HCT116 (cell line): Measurements from ENCODE around the gene FAR2. TPM values are rescaled to one million over a fixed set of nuclear protein-coding genes. Genes with fewer than 3 reads are reported as not detected.

Experiments
- ATAC-seq: fragments of 200-7000 bp; cut with Tn5 transposase; 2 replicates; pipeline ENCODE4 v1.9.1; 2020; ENCODE audit warnings: mild to moderate bottlenecking, moderate library complexity
- BruUV-seq: library from RNA; stranded (reverse); fragments of 400-500 nt; replicated peaks from 2 replicates; lab custom pipeline; 2021; lab: Mats Ljungman, UMichigan
- CTCF ChIA-PET: fragments of 300-600 bp; sonication (Branson Sonifier 250); formaldehyde crosslinking; loops from one replicate; lab custom pipeline; 2021; ENCODE audit warnings: antibody characterized with exemption; lab: Charles Lee
- POLR2A ChIA-PET: fragments of 300-600, 350-600 bp; sonication (Branson Sonifier 250); formaldehyde crosslinking; loops from one replicate; lab custom pipeline; 2021; ENCODE audit warnings: antibody characterized with exemption; lab: Charles Lee
- RAD21 ChIA-PET, 2 experiments: fragments of 300-600 bp; sonication (Branson Sonifier 250); formaldehyde crosslinking; loops; one replicate each; lab custom pipeline; 2023; ENCODE audit warnings: low total read pairs in 2 of 2; ENCODE audit not compliant: uncharacterized antibody in 2 of 2, unreplicated experiment in 2 of 2, low non-redundant PET in 1 of 2; lab: Charles Lee
- DNase-seq: peaks from one replicate; pipeline ENCODE4 v3.0.0-alpha.2; 2010; ENCODE audit warnings: low read depth, low spot score
- H2AFZ ChIP-seq: fragments of 200-600 bp; shearing (Covaris generic), sonication (generic); 2 replicates; pipeline ENCODE4 v1.6.1; 2017; ENCODE audit warnings: low read depth, mixed run types, mixed read lengths, antibody characterized with exemption, low read length; ENCODE audit not compliant: poor library complexity, severe bottlenecking
- H3K27ac ChIP-seq: 2 replicates; pipeline ENCODE4 v1.5.1; 2012; ENCODE audit warnings: low read depth, low read length
- H3K27me3 ChIP-seq: fragments of 200-600 bp; sonication (generic); 2 replicates; pipeline ENCODE4 v1.6.1; 2016; ENCODE audit warnings: mixed run types, low read length, mixed read lengths; ENCODE audit not compliant: insufficient read depth
- H3K36me3 ChIP-seq, 2 experiments: fragments of 200-500 bp in 1 of 2; fragments of 200-600 bp in 1 of 2; sonication (Bioruptor generic) in 1 of 2; sonication (generic) in 1 of 2; 2 replicates each; pipeline versions ENCODE4 v1.5.1 to v1.6.1; 2014 to 2016; ENCODE audit warnings: low read length in 2 of 2, inconsistent platforms in 1 of 2, mixed read lengths in 1 of 2, mixed run types in 1 of 2; ENCODE audit not compliant: insufficient read depth in 2 of 2, control insufficient read depth in 1 of 2
- H3K4me1 ChIP-seq, 2 experiments: fragments of 200-600 bp in 1 of 2; sonication (generic) in 1 of 2; 2 replicates each; pipeline versions ENCODE4 v1.5.1 to v1.6.1; 2012 to 2017; ENCODE audit warnings: low read length in 2 of 2, inconsistent platforms in 1 of 2, mild to moderate bottlenecking in 1 of 2, mixed read lengths in 1 of 2, mixed run types in 1 of 2, moderate library complexity in 1 of 2; ENCODE audit not compliant: insufficient read depth in 2 of 2, control insufficient read depth in 1 of 2
- H3K4me2 ChIP-seq: fragments of 200-600 bp; sonication (generic); 2 replicates; pipeline ENCODE4 v1.6.1; 2017; ENCODE audit warnings: mixed run types, low read length, mixed read lengths
- H3K4me3 ChIP-seq, 2 experiments: fragments of 200-600 bp in 1 of 2; sonication (generic) in 1 of 2; replicated peaks in 1 of 2; 2 replicates each; pipeline ENCODE4 v1.5.1; 2011 to 2016; ENCODE audit warnings: low read length in 2 of 2, control low read depth in 1 of 2, low read depth in 1 of 2, mild to moderate bottlenecking in 1 of 2, mixed read lengths in 1 of 2, mixed run types in 1 of 2
- H3K79me2 ChIP-seq: fragments of 200-600 bp; sonication (generic); 2 replicates; pipeline ENCODE4 v1.6.1; 2017; ENCODE audit warnings: mild to moderate bottlenecking, mixed run types, low read length, moderate library complexity, mixed read lengths; ENCODE audit not compliant: insufficient read depth
- H3K9ac ChIP-seq: fragments of 200-600 bp; sonication (generic); 2 replicates; pipeline ENCODE4 v1.6.1; 2016; ENCODE audit warnings: low read length, mixed read lengths
- H3K9me2 ChIP-seq: fragments of 200-600 bp; sonication (generic), shearing (Covaris generic); 2 replicates; pipeline ENCODE4 v1.6.1; 2017; ENCODE audit warnings: mixed run types, mild to moderate bottlenecking, moderate library complexity; ENCODE audit not compliant: insufficient read depth
- H3K9me3 ChIP-seq, 2 experiments: fragments of 200-500 bp in 1 of 2; fragments of 200-600 bp in 1 of 2; sonication (Bioruptor generic) in 1 of 2; sonication (generic) in 1 of 2; 2 replicates each; pipeline ENCODE4 v1.6.1; 2014 to 2017; ENCODE audit warnings: low read length in 2 of 2, mixed read lengths in 2 of 2, inconsistent platforms in 1 of 2, low read depth in 1 of 2, mild to moderate bottlenecking in 1 of 2, mixed run types in 1 of 2, moderate library complexity in 1 of 2; ENCODE audit not compliant: control insufficient read depth in 1 of 2, insufficient read depth in 1 of 2
- H4K20me1 ChIP-seq: fragments of 200-600 bp; sonication (generic), shearing (Covaris generic); 2 replicates; pipeline ENCODE4 v1.6.1; 2017; ENCODE audit warnings: mixed run types, mild to moderate bottlenecking, moderate library complexity; ENCODE audit not compliant: insufficient read depth
- ATF3 ChIP-seq: IDR thresholded peaks from 2 replicates; pipeline ENCODE4 v1.6.1; 2012
- CBX3 ChIP-seq: IDR thresholded peaks from 2 replicates; pipeline ENCODE4 v1.6.1; 2012; ENCODE audit warnings: low read depth
- CEBPB ChIP-seq: IDR thresholded peaks from 2 replicates; pipeline ENCODE4 v1.6.1; 2012; ENCODE audit warnings: low read depth
- CTCF ChIP-seq, 3 experiments: fragments of 200-600 bp in 1 of 3; sonication (generic) in 1 of 3; IDR thresholded peaks in 2 of 3; conservative IDR thresholded peaks in 1 of 3; 2 replicates each; pipeline ENCODE4 v1.5.1; 2012 to 2017; ENCODE audit warnings: low read depth in 2 of 3, low read length in 2 of 3, antibody characterized with exemption in 1 of 3, borderline replicate concordance in 1 of 3, control low read depth in 1 of 3, mild to moderate bottlenecking in 1 of 3, mixed read lengths in 1 of 3, mixed run types in 1 of 3, moderate library complexity in 1 of 3; ENCODE audit not compliant: insufficient read depth in 1 of 3
- EGR1 ChIP-seq: IDR thresholded peaks from 2 replicates; pipeline ENCODE4 v1.6.1; 2012; ENCODE audit warnings: low read depth
- FOSL1 ChIP-seq: IDR thresholded peaks from 2 replicates; pipeline ENCODE4 v1.6.1; 2012; ENCODE audit warnings: low read depth
- JUND ChIP-seq: IDR thresholded peaks from 2 replicates; pipeline ENCODE4 v1.6.1; 2012
- MAX ChIP-seq: IDR thresholded peaks from 2 replicates; pipeline ENCODE4 v1.6.1; 2012
- POLR2AphosphoS5 ChIP-seq: IDR thresholded peaks from 2 replicates; pipeline ENCODE4 v1.6.1; 2011; ENCODE audit warnings: mild to moderate bottlenecking, low read depth, low read length, moderate library complexity
- RAD21 ChIP-seq: IDR thresholded peaks from 2 replicates; pipeline ENCODE4 v1.6.1; 2012; ENCODE audit warnings: low read depth, mild to moderate bottlenecking
- SIN3A ChIP-seq: IDR thresholded peaks from 2 replicates; pipeline ENCODE4 v1.6.1; 2012; ENCODE audit warnings: low read depth
- SP1 ChIP-seq: IDR thresholded peaks from 2 replicates; pipeline ENCODE4 v1.6.1; 2012; ENCODE audit warnings: low read depth
- SRF ChIP-seq: IDR thresholded peaks from 2 replicates; pipeline ENCODE4 v1.6.1; 2012; ENCODE audit warnings: low read depth
- YY1 ChIP-seq: IDR thresholded peaks from 2 replicates; pipeline ENCODE4 v1.6.1; 2011; ENCODE audit warnings: low read length, low read depth, moderate library complexity, mild to moderate bottlenecking; ENCODE audit not compliant: insufficient replicate concordance; ENCODE audit errors: extremely low read depth
- ZBTB33 ChIP-seq: IDR thresholded peaks from 2 replicates; pipeline ENCODE4 v1.6.1; 2011; ENCODE audit warnings: mild to moderate bottlenecking, low read length, moderate library complexity; ENCODE audit not compliant: insufficient replicate concordance; ENCODE audit errors: extremely low read depth
- ZNF274 ChIP-seq: fragments of 200-500 bp; sonication (Bioruptor generic); IDR thresholded peaks from 2 replicates; pipeline ENCODE4 v1.6.1; 2014; ENCODE audit warnings: mild to moderate bottlenecking, low read depth, low read length, inconsistent platforms
- intact Hi-C: fragments of 100-400 bp; cut with micrococcal nuclease; formaldehyde crosslinking; loops from 2 replicates; pipeline ENCODE4 v1.10.0; 2022
- total RNA-seq: library from RNA; stranded (reverse); gene quantifications from one replicate; pipeline ENCODE4 v1.2.1, GENCODE V29; 2021; ENCODE audit not compliant: unreplicated experiment

The FAR2 gene
- total RNA-seq, 1 experiment from 2014 or later: 9.7 TPM

- H3K4me1 ChIP-seq: no peaks in the 10 kb centered on the region
- no peaks in the 10 kb centered on the region for H3K9me3 ChIP-seq
- no peak overlapping the region for H3K4me3 ChIP-seq
- no peak overlapping the region for H2AFZ ChIP-seq
- H3K9me2 ChIP-seq: no peaks in the 10 kb centered on the region
- BruUV-seq: no TSS peak
- H3K4me2 ChIP-seq: no peak overlapping the region
- no peaks in the 10 kb centered on the region for H3K27me3 ChIP-seq
- TF ChIP-seq ATF3 (no peak), JUND (no peak), SIN3A (no peak), CEBPB (no peak)
- H3K36me3 ChIP-seq: no peaks in the 10 kb centered on the region
- CTCF ChIA-PET: interaction anchor here (1.1 to 1.8 kb wide), 2 partner anchors 11 to 211 kb away, joined by 4 to 7 read pairs; no protein-coding TSS in a partner anchor
- no peak overlapping the region for H3K27ac ChIP-seq
- intact Hi-C loops: loop anchor here (10.0 kb wide), 1 partner anchor 828 kb away; no protein-coding TSS in a partner anchor
- no peak overlapping the region for H3K9ac ChIP-seq
- POLR2A ChIA-PET: no interaction called here
- H3K79me2 ChIP-seq: no peaks in the 10 kb centered on the region
- no peak for ATAC-seq
- H4K20me1 ChIP-seq: no peaks in the 10 kb centered on the region
- RAD21 ChIA-PET: no interaction called here
- no peak for DNase-seq
These were observed 157.6 kb downstream of the FAR2 start for GRCh38 chr12:29306682-29307081.

- no peaks in the 10 kb centered on the region for H3K79me2 ChIP-seq
- intact Hi-C loops: loop anchor here (1.0 to 10.0 kb wide), 2 partner anchors 208 to 825 kb away; no protein-coding TSS in a partner anchor
- no peak overlapping the region for H3K4me2 ChIP-seq
- ChIA-PET CTCF (interaction anchor here (1.5 to 1.8 kb wide), 2 partner anchors 9 to 208 kb away, joined by 5 to 8 read pairs; no protein-coding TSS in a partner anchor), RAD21 (no interaction called here), POLR2A (no interaction called here)
- DNase-seq: peak; percentile 10
- no peaks in the 10 kb centered on the region for H3K36me3 ChIP-seq
- BruUV-seq: no TSS peak
- H3K4me1 ChIP-seq: no peaks in the 10 kb centered on the region
- H4K20me1 ChIP-seq: no peaks in the 10 kb centered on the region
- H3K9me2 ChIP-seq: no peaks in the 10 kb centered on the region
- no peak overlapping the region for H2AFZ ChIP-seq
- H3K9ac ChIP-seq: no peak overlapping the region
- no peaks in the 10 kb centered on the region for H3K27me3 ChIP-seq
- H3K4me3 ChIP-seq: no peak overlapping the region
- H3K9me3 ChIP-seq: no peaks in the 10 kb centered on the region
- ATAC-seq: no peak
- no peak overlapping the region for H3K27ac ChIP-seq
- TF ChIP-seq CBX3 (no peak), ZNF274 (no peak), EGR1 (no peak), RAD21 (peak; percentile 52), MAX (no peak), ZBTB33 (no peak), ATF3 (no peak), SRF (no peak), POLR2AphosphoS5 (no peak), SIN3A (no peak), FOSL1 (no peak), SP1 (no peak), YY1 (no peak), CTCF (IDR thresholded peaks at IDR 0.05 in 2 of 3, conservative IDR thresholded peaks at IDR 0.05 in 1 of 3; ENCODE audit: borderline replicate concordance in 1 of 3, insufficient read depth in 1 of 3, low read depth in 2 of 3, low read length in 2 of 3) (peak; percentile 28 to 46 (median 29); a peak in 4 of 6 replicates)
These were observed 160.3 kb downstream of the FAR2 start for GRCh38 chr12:29309320-29309902.
